Calu3 (cell line): ENCODE results near the gene ARMH3. TPM values are rescaled to one million over a fixed set of nuclear protein-coding genes. Genes with fewer than 3 reads are reported as not detected.

Experiments
- BruUV-seq: library from RNA; stranded (reverse); fragments of 400-500 nt; replicated peaks from 2 replicates; lab custom pipeline; 2021; lab: Mats Ljungman, UMichigan
- CTCF ChIA-PET: fragments of 300-600 bp; sonication (Branson Sonifier 250); formaldehyde crosslinking; loops from one replicate; lab custom pipeline; 2022; ENCODE audit warnings: antibody characterized with exemption; lab: Charles Lee
- DNase-seq: peaks from one replicate; pipeline ENCODE4 v3.0.0; 2022
- H3K27ac Mint-ChIP-seq: one replicate; pipeline ENCODE4 v1.8.0; 2022; ENCODE audit warnings: mixed read lengths; ENCODE audit not compliant: unreplicated experiment
- H3K27me3 Mint-ChIP-seq: one replicate; pipeline ENCODE4 v1.8.0; 2022; ENCODE audit warnings: mixed read lengths; ENCODE audit not compliant: unreplicated experiment
- H3K36me3 Mint-ChIP-seq: one replicate; pipeline ENCODE4 v1.8.0; 2022; ENCODE audit warnings: mild to moderate bottlenecking, moderate library complexity, mixed read lengths; ENCODE audit not compliant: insufficient read depth, unreplicated experiment
- H3K4me1 Mint-ChIP-seq: one replicate; pipeline ENCODE4 v1.8.0; 2022; ENCODE audit warnings: mild to moderate bottlenecking, low read depth, mixed read lengths; ENCODE audit not compliant: unreplicated experiment
- H3K4me3 Mint-ChIP-seq: one replicate; pipeline ENCODE4 v1.8.0; 2022; ENCODE audit warnings: mild to moderate bottlenecking, low read depth, moderate library complexity, mixed read lengths; ENCODE audit not compliant: unreplicated experiment
- H3K9me3 Mint-ChIP-seq: one replicate; pipeline ENCODE4 v1.8.0; 2022; ENCODE audit warnings: low read depth, mixed read lengths; ENCODE audit not compliant: unreplicated experiment
- intact Hi-C: fragments of 100-400 bp; cut with micrococcal nuclease; formaldehyde crosslinking; loops from one replicate; pipeline ENCODE4 v1.10.0; 2022; ENCODE audit not compliant: unreplicated experiment
- total RNA-seq: library from RNA; stranded (reverse); gene quantifications from 2 replicates; pipeline ENCODE4 v1.2.3, GENCODE V29; 2022
- TF ChIP-seq, protein P1 (sequence below): fragments of 200-600 bp; IDR thresholded peaks from one replicate; pipeline ENCODE4 v1.8.0; 2022; ENCODE audit warnings: antibody characterized with exemption; ENCODE audit not compliant: unreplicated experiment

Gene ARMH3
- total RNA-seq, 1 experiment from 2014 or later: 14.1 TPM

DNA sequence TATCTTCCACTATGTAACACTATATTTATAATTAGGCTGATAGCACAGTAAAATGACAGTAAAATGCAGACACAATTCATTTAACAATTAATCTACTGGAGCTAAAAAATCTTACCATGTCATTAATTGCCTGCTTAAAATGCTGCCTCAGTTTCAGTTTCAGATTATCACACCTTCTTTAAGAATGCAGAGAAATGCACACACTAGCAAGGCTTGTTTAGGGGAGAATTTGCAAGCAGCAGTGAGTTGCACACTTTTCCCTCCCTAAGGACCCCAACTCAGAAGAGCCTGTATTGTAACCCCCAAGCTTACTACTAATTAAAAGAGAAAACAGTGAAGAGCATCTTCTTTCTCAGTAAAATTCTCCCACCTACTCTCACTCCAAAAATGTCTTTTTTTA, 132.7 kb downstream of the ARMH3 start:
- intact Hi-C loops: no loop called here
- CTCF ChIA-PET: interaction anchor here (0.7 kb wide), 1 partner anchor 26 kb away, joined by 3 read pairs; no protein-coding TSS in a partner anchor
- H3K27ac Mint-ChIP-seq: no peak overlapping the region
- TF ChIP-seq, protein P1, sequence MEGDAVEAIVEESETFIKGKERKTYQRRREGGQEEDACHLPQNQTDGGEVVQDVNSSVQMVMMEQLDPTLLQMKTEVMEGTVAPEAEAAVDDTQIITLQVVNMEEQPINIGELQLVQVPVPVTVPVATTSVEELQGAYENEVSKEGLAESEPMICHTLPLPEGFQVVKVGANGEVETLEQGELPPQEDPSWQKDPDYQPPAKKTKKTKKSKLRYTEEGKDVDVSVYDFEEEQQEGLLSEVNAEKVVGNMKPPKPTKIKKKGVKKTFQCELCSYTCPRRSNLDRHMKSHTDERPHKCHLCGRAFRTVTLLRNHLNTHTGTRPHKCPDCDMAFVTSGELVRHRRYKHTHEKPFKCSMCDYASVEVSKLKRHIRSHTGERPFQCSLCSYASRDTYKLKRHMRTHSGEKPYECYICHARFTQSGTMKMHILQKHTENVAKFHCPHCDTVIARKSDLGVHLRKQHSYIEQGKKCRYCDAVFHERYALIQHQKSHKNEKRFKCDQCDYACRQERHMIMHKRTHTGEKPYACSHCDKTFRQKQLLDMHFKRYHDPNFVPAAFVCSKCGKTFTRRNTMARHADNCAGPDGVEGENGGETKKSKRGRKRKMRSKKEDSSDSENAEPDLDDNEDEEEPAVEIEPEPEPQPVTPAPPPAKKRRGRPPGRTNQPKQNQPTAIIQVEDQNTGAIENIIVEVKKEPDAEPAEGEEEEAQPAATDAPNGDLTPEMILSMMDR: no peak
- no peaks in the 10 kb centered on the region for H3K27me3 Mint-ChIP-seq
- no TSS peak for BruUV-seq
- no peak for DNase-seq
- H3K4me3 Mint-ChIP-seq: no peak overlapping the region
- no peaks in the 10 kb centered on the region for H3K9me3 Mint-ChIP-seq
- H3K36me3 Mint-ChIP-seq: no peaks in the 10 kb centered on the region
- no peaks in the 10 kb centered on the region for H3K4me1 Mint-ChIP-seq

DNA sequence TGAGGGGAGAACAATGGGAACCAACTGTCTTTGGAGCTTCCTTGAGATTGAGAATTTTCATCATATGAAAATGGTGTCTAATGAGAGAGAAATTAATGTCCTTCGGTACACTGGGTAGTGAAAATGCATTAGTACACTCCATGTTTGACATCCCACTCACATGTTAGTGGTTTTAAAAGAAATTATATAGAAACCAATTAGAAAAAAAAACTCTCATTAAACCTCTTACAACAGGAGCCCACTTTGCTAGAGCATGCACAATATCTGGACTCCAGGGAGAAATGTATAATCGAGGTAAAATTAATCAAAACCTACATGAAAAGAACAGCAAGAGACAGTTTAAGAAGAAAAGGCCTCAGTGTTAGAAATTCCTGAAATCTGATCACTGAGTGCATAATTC, 133.1 kb downstream of the ARMH3 start:
- H3K36me3 Mint-ChIP-seq: no peaks in the 10 kb centered on the region
- BruUV-seq: no TSS peak
- no peaks in the 10 kb centered on the region for H3K9me3 Mint-ChIP-seq
- no peaks in the 10 kb centered on the region for H3K4me1 Mint-ChIP-seq
- intact Hi-C loops: no loop called here
- H3K4me3 Mint-ChIP-seq: no peak overlapping the region
- TF ChIP-seq, protein P1: no peak
- DNase-seq: no peak
- no peaks in the 10 kb centered on the region for H3K27me3 Mint-ChIP-seq
- CTCF ChIA-PET: no interaction called here
- H3K27ac Mint-ChIP-seq: no peak overlapping the region

DNA sequence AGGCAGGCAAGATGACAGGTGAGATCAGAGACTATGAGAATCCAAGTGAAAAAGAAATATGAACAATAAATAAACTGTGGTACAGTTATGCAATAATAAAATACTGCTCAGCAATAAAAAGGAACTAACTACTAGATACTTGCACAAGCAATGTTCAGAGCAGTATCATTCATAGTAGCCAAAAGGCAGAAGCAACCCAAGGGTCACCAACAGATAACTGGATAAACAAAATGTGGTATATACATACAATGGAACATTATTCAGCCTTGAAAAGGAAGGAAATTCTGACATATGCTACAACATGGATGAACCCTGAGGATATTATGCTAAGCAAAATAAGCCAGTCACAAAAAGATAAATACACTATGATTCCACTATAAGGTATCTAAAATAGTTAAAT, 135.4 kb downstream of the ARMH3 start:
- Mint-ChIP-seq H3K4me1 (no peaks in the 10 kb centered on the region), H3K27me3 (no peaks in the 10 kb centered on the region), H3K4me3 (no peak overlapping the region), H3K36me3 (no peaks in the 10 kb centered on the region), H3K9me3 (no peaks in the 10 kb centered on the region), H3K27ac (no peak overlapping the region)
- intact Hi-C loops: no loop called here
- BruUV-seq: no TSS peak
- TF ChIP-seq, protein P1: no peak
- DNase-seq: no peak
- CTCF ChIA-PET: no interaction called here

DNA sequence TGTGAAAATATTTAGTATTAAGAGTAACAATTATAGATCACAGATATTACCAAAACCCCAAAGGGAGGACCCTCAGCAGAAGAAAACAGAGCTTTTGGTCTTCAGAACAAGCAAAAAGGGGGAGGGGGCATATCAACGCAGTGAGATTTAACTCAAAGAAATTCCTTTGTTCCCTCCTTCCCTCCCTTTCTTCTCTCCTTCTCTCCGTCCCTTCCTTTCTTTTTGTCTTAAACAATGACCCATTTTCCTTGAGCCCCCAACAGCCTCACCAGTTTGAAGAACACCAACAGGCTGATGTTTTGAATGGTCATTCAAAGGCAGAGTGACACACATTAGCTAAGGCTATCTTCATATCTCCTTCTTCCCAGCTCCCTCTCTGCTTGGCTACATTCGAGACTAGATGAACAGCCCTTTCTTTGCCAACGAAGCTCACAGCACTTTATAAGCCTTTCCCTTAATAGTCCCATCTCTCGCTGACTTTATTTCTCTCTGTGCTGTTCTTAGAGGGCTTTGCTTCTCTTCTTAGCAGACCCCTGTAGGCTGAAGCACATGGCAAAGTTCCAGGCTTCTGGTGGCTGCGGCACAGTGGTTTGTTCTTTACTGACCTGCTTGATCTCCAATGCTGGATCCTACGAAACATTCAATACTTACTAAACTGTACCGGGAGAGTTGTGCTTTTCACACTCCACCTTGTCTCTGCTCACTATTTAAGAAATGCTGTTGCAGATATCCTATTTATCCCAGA, 136.8 kb downstream of the ARMH3 start:
- H3K4me1 Mint-ChIP-seq: no peaks in the 10 kb centered on the region
- H3K36me3 Mint-ChIP-seq: no peaks in the 10 kb centered on the region
- no peaks in the 10 kb centered on the region for H3K27me3 Mint-ChIP-seq
- TF ChIP-seq, protein P1: no peak
- no peak overlapping the region for H3K4me3 Mint-ChIP-seq
- no TSS peak for BruUV-seq
- DNase-seq: no peak
- CTCF ChIA-PET: no interaction called here
- no peak overlapping the region for H3K27ac Mint-ChIP-seq
- no peaks in the 10 kb centered on the region for H3K9me3 Mint-ChIP-seq
- intact Hi-C loops: no loop called here
